Measurements from ENCODE around the gene RASD2. TPM values are rescaled to one million over a fixed set of nuclear protein-coding genes. Genes with fewer than 3 reads are reported as not detected.
A peak's percentile ranks its signal among the peaks of the same experiment; 100 is the strongest.

Gene RASD2
- total RNA-seq, 1 donor from 2014 or later: 0.16 TPM

DNA sequence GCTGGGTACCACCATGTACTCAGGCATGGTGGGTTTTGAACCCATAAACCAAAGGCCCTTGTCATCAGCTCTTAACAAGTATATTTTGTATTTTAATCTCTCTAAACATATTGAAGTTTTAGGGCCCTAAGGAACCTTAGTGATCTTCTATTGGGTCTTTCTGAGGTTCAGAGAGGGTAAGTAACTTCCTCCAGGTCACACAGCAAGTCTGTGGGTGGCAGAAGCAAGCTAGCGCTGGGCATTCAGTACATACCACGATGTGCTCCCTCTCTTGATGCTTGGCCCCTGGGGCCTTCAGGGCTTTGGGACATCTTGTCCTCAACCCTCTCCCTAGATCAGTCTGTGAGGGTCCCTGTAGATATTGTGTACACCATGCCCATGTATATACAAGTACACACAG lies 12.7 kb downstream of the RASD2 start:
- no peaks in the 10 kb centered on the region for H3K9me3 ChIP-seq (ENCODE audit: insufficient read depth, low read depth, low read length)
- no peak overlapping the region for H3K27ac ChIP-seq (ENCODE audit: low read depth, low read length)
- no peak overlapping the region for H2AFZ ChIP-seq (ENCODE audit: low read depth, low read length)
- Mint-ChIP-seq H3K4me1 (ENCODE audit: low read depth, unreplicated experiment) (no peaks in the 10 kb centered on the region), H3K27ac (ENCODE audit: unreplicated experiment) (no peak overlapping the region), H3K27me3 (ENCODE audit: low read depth, unreplicated experiment) (peaks cover 69% of the 10 kb centered on the region), H3K9me3 (ENCODE audit: unreplicated experiment) (no peaks in the 10 kb centered on the region), H3K4me3 (ENCODE audit: unreplicated experiment) (no peak overlapping the region), H3K36me3 (ENCODE audit: low read depth, unreplicated experiment) (no peaks in the 10 kb centered on the region)
- no peaks in the 10 kb centered on the region for H3K79me2 ChIP-seq (ENCODE audit: insufficient read depth, low read length)
- peaks cover 18% of the 10 kb centered on the region for H3K4me1 ChIP-seq (ENCODE audit: insufficient read depth, low read length)
- H3K4me3 ChIP-seq (ENCODE audit: insufficient read depth, low read depth, low read length): no peak overlapping the region
- no peaks in the 10 kb centered on the region for H4K20me1 ChIP-seq (ENCODE audit: insufficient read depth, low read length)
- H3K27me3 ChIP-seq (ENCODE audit: insufficient read depth, low read length): no peaks in the 10 kb centered on the region
- TF ChIP-seq, protein P1, sequence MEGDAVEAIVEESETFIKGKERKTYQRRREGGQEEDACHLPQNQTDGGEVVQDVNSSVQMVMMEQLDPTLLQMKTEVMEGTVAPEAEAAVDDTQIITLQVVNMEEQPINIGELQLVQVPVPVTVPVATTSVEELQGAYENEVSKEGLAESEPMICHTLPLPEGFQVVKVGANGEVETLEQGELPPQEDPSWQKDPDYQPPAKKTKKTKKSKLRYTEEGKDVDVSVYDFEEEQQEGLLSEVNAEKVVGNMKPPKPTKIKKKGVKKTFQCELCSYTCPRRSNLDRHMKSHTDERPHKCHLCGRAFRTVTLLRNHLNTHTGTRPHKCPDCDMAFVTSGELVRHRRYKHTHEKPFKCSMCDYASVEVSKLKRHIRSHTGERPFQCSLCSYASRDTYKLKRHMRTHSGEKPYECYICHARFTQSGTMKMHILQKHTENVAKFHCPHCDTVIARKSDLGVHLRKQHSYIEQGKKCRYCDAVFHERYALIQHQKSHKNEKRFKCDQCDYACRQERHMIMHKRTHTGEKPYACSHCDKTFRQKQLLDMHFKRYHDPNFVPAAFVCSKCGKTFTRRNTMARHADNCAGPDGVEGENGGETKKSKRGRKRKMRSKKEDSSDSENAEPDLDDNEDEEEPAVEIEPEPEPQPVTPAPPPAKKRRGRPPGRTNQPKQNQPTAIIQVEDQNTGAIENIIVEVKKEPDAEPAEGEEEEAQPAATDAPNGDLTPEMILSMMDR (IDR thresholded peaks at IDR 0.05; ENCODE audit: insufficient read depth, low read depth, low read length): no peak
- TF ChIP-seq EZH2 (IDR thresholded peaks at IDR 0.05; ENCODE audit: insufficient read depth, low read length): no peak
- DNase-seq (ENCODE audit: low read depth) (no peak), FAIRE-seq (no peak)
- H3K36me3 ChIP-seq (ENCODE audit: insufficient read depth, low read length): no peaks in the 10 kb centered on the region
- H3K9ac ChIP-seq (ENCODE audit: low read length): no peak overlapping the region
- no peak overlapping the region for H3K4me2 ChIP-seq (ENCODE audit: low read length)

DNA sequence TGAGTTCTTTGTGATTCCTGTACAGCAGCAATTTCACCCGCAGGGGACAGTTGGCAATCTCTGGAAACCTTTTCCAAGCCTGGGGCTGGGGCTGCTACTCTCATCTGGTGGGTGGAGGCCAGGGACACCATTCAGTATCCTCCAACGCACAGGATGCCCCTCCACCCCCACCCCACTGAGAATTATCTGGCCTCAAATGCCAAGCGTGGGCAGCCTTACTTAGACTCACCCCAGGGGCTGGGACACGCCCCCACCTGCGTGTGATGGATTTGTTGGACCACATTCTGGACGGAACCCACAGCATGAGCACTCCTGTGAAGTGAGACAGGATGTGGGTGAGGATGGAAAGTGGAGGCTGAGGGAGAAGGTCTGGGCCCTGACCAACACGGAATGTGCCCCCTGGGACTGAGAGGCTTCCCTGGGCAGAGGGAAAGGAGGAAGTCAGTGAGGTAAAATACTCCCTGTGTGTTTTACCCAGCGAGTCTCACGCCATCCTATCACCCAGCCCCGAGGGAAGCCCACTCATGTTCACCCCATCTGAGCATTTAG lies 13.7 kb downstream of the RASD2 start:
- H3K4me1 ChIP-seq (ENCODE audit: insufficient read depth, low read length): peaks cover 14% of the 10 kb centered on the region
- no peak overlapping the region for H3K27ac Mint-ChIP-seq (ENCODE audit: unreplicated experiment)
- no peak for TF ChIP-seq EZH2 (IDR thresholded peaks at IDR 0.05; ENCODE audit: insufficient read depth, low read length)
- TF ChIP-seq, protein P1 (IDR thresholded peaks at IDR 0.05; ENCODE audit: insufficient read depth, low read depth, low read length): no peak
- H3K4me3 ChIP-seq (ENCODE audit: insufficient read depth, low read depth, low read length): no peak overlapping the region
- DNase-seq (ENCODE audit: low read depth) (no peak), FAIRE-seq (no peak)
- no peaks in the 10 kb centered on the region for H3K36me3 Mint-ChIP-seq (ENCODE audit: low read depth, unreplicated experiment)
- no peaks in the 10 kb centered on the region for H3K36me3 ChIP-seq (ENCODE audit: insufficient read depth, low read length)
- no peaks in the 10 kb centered on the region for H3K79me2 ChIP-seq (ENCODE audit: insufficient read depth, low read length)
- H3K27ac ChIP-seq (ENCODE audit: low read depth, low read length): no peak overlapping the region
- no peaks in the 10 kb centered on the region for H3K27me3 ChIP-seq (ENCODE audit: insufficient read depth, low read length)
- no peak overlapping the region for H3K9ac ChIP-seq (ENCODE audit: low read length)
- H3K4me1 Mint-ChIP-seq (ENCODE audit: low read depth, unreplicated experiment): no peaks in the 10 kb centered on the region
- peaks cover 59% of the 10 kb centered on the region for H3K27me3 Mint-ChIP-seq (ENCODE audit: low read depth, unreplicated experiment)
- peaks cover 2% of the 10 kb centered on the region for H3K9me3 Mint-ChIP-seq (ENCODE audit: unreplicated experiment)
- H3K4me3 Mint-ChIP-seq (ENCODE audit: unreplicated experiment): no peak overlapping the region
- H2AFZ ChIP-seq (ENCODE audit: low read depth, low read length): no peak overlapping the region
- no peaks in the 10 kb centered on the region for H4K20me1 ChIP-seq (ENCODE audit: insufficient read depth, low read length)
- H3K4me2 ChIP-seq (ENCODE audit: low read length): peak overlapping the region; percentile 14
- peaks cover 4% of the 10 kb centered on the region for H3K9me3 ChIP-seq (ENCODE audit: insufficient read depth, low read depth, low read length)

DNA sequence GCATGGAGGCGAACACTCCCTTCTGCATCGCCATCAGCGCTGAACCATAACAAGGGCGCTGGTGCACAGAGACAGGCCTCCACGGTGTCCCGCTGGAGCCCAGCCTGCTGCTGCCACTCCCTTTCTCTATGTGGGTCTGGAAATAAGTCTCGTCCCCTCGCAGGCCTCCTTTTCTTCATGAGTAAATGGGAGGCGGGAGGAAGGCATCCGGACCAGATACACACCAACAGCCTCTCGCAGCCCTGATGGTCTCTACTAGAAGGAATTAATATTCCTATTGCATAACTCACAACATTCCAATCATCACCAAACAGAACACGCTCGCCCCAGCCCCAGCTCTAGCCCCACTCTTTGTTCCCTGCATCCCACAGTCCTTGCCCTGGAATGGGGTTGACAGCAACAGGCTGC lies 14.9 kb downstream of the RASD2 start:
- Histone ChIP-seq H3K9me3 (ENCODE audit: insufficient read depth, low read depth, low read length) (peaks cover 4% of the 10 kb centered on the region), H3K36me3 (ENCODE audit: insufficient read depth, low read length) (no peaks in the 10 kb centered on the region), H3K4me2 (ENCODE audit: low read length) (peak overlapping the region; percentile 12), H3K4me3 (ENCODE audit: insufficient read depth, low read depth, low read length) (no peak overlapping the region), H4K20me1 (ENCODE audit: insufficient read depth, low read length) (no peaks in the 10 kb centered on the region), H3K27ac (ENCODE audit: low read depth, low read length) (no peak overlapping the region), H2AFZ (ENCODE audit: low read depth, low read length) (no peak overlapping the region), H3K9ac (ENCODE audit: low read length) (no peak overlapping the region), H3K4me1 (ENCODE audit: insufficient read depth, low read length) (peaks cover 20% of the 10 kb centered on the region), H3K79me2 (ENCODE audit: insufficient read depth, low read length) (no peaks in the 10 kb centered on the region), H3K27me3 (ENCODE audit: insufficient read depth, low read length) (no peaks in the 10 kb centered on the region)
- DNase-seq (ENCODE audit: low read depth) (peak; percentile 38), FAIRE-seq (no peak)
- Mint-ChIP-seq H3K4me1 (ENCODE audit: low read depth, unreplicated experiment) (peaks cover 6% of the 10 kb centered on the region), H3K9me3 (ENCODE audit: unreplicated experiment) (peaks cover 2% of the 10 kb centered on the region), H3K36me3 (ENCODE audit: low read depth, unreplicated experiment) (no peaks in the 10 kb centered on the region), H3K4me3 (ENCODE audit: unreplicated experiment) (no peak overlapping the region), H3K27me3 (ENCODE audit: low read depth, unreplicated experiment) (peaks cover 55% of the 10 kb centered on the region), H3K27ac (ENCODE audit: unreplicated experiment) (no peak overlapping the region)
- TF ChIP-seq EZH2 (IDR thresholded peaks at IDR 0.05; ENCODE audit: insufficient read depth, low read length): no peak
- TF ChIP-seq, protein P1 (IDR thresholded peaks at IDR 0.05; ENCODE audit: insufficient read depth, low read depth, low read length): no peak

Measured in astrocyte (in vitro differentiated cells and primary cell).